AML-193 (cell line): ENCODE data around the gene LILRB5.
"Not testable (repeated sequence)": the region's sequence is repeated elsewhere in the genome, so short reads cannot be mapped to it uniquely, and the experiment has no call there.

Experiments
- DNase-seq, 2 experiments: peaks; one replicate each; lab custom pipeline; 2025; lab: John Stamatoyannopoulos, UW

The LILRB5 gene

DNA sequence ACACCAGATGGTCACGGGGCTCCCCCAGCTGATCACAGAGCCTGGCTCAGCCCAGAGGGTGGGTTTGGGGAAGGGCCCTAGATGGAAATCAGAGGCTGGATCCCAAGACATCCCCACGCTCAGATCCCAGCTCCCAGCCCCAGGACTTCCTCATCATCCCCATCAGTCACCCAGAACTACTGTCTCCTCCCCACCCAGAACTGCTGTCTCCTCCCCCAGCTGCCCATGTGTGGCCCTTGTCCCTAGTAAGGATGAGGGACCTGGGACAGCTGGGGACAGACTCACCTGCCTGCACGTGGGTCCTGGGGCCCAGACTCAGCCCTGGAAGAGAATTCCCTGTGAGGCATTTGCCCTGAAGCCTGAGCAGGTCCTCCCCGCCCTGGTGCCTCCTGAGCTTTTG lies 14.8 kb downstream of the LILRB5 start:
- not testable (repeated sequence) for DNase-seq

DNA sequence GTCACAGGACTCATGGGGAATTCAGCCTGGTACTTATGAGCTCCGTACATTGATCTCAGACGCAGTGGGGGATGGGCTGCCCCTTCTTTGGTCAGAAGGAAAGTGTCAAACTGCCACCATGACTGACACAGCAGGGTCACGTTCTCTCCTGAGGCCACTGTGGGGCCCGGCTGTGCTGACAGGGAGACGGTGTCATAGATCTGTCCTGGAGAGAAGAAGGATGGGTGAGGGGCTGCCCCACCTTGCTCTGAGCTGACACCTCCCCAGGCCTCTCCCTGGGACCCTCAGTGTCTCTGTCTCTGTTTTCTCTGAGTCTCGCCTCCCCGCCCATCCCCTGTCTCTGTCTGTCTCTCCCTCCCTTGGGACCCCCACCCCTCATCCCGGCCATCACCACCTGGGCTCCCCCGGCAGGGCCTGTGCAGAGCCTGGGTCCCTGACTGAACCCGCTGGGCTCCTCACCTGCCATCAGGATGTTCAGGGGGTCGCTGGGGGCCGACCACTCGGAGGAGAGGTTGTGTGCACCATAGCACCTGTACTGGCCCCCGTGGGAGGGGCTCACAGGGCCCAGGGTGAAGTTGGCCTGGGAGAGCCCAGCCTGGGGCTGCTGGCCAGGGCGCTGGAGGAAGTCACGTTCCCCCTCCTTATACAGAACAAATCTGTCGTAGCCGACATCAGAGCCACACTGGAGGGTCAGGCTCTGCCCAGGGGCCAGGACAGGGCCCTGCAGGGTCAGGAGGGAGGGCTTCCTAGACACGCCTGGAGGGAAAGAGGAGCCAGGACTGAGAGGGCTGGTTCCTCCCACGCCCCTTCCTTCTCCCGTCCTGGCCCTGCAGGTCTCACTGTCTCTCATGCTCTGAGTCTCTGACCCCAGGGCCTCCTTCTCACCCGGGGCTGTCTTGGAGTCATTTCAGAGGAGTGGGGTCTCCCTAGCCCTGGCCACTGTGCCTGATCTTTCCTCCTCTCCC lies 16.4 kb downstream of the LILRB5 start:
- not testable (repeated sequence) for DNase-seq

DNA sequence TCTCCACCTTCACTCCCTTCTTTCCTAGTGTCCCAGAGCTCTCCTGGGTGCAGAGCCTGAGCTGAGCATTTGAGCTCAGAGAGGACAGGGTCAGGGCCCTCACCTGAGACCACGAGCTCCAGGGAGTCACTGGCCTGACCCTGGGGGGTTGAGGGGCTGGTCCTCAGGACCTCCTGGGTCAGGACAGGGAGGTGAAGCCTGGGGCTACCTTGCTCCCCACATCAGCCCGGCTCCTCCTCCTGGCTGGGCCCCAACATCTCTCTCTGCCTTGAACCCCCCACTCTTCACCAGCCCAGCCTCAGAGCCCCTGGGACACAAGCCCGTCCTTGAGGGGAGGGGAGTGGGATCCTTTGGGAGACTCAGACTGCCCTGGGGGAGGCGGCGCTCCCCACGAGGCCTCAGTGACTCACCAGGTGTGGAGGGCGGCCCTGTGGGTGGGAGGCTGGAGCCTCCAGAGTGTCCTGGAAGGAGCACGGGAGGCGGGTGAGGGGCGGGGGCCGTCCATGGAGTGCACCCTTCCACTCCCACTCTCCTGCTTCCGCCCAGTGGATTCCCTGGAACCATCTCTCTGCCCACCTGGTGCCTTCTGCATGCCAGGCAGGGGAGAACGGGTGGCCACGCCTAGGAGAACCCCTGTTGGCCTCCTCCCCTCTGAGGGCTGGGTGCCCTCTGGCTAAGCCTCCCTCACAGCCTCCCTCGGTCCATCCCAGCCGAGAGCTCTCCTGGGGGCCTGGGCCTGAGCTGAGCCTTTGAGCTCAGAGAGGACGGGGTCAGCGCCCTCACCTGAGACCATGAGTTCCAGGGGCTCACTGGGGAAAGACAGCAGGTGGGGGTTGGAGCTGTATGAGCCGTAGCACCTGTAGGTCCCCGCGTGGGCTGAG lies 17.3 kb downstream of the LILRB5 start:
- not testable (repeated sequence) for DNase-seq

DNA sequence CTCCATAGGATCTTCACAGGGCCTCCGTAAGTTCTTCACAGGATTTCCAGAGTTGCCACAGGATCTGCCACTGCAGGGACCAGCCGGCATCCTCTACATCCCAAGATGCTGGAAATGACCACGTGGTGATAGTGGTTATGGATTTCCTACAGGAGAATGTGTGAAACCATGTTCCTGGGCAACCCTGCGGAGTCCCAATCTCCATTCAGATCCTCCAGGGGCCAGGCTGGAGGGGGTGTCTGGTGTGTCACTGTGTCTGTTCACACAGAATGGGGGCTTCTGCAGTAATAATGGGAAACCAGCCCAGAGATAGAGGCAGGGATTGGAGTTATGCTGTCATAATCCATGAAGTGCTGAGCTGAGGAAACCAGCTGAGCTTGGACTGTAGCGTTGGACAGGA lies 23.1 kb downstream of the LILRB5 start:
- no peak for DNase-seq

DNA sequence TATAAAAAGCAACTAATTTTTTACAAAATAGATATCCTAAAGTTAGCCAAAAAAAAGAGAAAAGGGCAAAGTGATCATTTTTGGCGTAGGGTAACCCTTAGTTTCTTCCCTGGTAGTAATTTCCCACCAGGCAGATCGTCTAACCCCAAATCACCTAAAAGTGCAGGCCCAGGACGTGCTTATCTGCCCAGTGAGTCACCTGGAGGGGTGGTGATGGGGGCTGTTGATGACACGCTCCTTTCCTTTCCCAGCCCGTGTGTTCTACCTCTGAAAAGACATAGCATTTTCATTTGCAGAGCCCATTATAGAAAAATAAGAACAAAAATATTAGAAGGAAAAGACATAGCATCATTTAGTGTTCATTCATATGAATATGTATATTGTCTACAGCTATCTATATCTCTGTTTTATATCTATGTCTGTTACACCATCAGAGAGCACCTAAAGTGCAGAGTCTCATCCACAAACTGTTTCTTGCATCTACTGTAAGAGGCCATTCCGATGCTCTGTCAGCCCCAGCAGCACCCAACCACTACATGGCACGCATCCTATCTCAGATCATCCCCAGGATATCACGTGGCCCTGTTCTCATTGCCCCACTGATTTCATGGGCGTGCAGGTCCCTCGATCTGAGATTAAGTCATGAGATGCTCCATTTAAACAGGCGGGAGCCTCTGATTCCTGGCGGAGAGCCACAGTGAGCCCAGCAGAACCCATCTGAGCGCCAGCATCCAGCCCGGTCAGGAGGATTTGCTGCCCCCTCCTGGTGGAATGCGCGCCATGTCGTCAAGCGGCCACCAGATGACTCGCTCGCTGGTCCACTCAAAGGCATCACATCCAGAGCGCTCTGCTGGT lies 25.8 kb downstream of the LILRB5 start:
- DNase-seq, result peak; percentile 75 to 81

DNA sequence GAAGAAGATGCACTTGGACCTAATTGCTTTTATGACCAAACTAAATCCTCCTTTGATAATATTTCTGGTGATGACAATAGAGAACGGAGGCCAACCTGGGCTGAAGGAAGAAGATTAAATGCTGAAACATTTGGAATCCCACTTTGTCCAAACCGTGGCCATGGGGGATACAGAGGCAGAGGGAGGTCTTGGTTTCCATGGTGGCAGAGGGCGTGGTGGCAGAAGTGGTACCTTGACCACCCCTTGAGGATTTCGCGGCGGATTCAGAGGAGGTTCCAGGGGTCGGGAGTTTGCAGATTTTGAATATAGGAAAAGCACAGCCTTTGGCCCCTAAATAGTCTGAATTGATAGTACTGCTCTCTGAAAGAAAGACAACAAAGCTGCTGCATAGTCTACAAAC lies 27.0 kb downstream of the LILRB5 start:
- DNase-seq, result no peak

DNA sequence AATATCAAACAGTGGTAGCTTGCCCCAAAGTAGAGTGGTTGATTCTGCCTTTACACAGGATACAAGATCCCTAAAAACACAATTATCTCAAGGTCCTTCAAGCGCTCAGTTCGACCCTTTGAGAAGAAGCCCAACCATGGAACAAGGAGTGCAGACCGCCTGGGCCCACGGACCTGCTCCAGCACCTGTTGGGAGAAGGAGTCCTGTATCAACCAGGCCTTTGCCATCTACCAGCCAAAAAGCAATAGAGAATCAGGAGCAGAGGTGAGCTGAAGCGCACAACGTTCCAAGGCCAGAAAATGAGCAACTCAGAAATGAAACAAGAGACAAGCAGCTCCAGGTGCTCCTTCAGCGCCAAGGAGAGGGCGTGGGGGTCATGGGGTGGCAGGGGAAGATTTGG lies 27.9 kb downstream of the LILRB5 start:
- no peak for DNase-seq

DNA sequence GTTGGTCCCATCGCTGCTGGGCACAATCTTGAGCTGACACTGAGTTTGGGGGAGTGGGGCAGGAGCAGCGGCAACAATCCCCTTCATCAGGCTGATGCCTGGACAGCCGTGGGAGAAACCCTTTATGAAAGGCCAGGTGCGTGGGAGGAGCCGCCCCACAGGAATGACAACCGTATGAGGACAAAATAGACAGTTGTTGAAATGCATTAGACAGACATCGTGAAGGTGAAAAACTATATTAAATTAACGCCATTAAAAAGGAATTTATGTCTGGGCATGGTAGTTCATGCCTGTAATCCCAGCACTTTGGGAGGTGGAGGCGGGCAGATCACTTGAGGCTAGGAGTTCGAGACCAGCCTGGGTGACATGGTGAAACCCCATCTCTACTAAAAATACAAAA lies 32.5 kb downstream of the LILRB5 start:
- DNase-seq, result not testable (repeated sequence)

DNA sequence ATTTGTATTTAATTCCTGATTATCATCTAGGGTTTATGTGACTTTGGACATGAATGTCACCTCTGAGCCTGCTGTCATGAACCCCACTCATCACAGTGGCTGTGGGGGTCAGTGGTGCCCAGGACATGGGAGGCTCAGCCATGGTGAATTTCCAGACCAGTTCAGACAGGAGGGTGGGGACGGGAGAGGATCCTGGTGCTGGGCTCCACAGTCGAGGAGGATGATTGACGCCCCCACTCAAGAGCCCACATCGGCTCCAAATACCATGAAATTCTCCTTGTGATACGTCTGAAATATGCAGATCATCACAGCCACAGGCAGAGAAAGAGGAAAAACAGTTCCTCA lies 33.2 kb downstream of the LILRB5 start:
- DNase-seq, result not testable (repeated sequence)

DNA sequence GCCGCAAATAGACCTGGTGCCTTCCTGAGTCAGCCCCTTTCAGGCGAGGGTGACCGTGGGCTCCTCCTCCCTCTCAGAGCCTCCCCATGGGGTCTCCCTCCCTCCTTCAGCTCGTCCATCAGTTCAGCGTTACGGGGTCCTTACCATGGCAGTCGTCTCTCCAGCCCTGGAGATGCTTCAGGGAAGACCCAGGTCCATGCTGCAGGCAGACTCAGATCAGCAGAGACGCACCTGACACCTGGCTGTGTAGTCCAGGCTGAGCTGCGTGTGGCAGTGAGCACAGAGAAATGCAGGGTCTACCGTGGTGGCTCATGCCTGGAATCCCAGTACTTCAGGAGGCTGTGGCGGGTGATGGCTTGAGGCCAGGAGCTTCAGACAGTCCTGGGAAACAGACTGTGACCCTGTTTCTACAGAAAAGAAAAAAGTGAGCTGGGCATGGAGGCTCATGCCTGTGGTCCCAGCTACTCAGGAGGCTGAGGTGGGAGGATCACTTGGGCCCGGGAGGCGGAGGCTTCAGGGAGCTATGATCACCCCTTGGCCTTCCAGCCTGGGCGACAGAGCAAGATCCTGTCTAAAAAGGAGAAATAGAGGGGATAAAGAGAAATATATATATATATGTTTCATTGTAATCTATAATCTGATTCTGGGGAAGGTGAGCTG lies 33.7 kb downstream of the LILRB5 start:
- DNase-seq, result not testable (repeated sequence)

DNA sequence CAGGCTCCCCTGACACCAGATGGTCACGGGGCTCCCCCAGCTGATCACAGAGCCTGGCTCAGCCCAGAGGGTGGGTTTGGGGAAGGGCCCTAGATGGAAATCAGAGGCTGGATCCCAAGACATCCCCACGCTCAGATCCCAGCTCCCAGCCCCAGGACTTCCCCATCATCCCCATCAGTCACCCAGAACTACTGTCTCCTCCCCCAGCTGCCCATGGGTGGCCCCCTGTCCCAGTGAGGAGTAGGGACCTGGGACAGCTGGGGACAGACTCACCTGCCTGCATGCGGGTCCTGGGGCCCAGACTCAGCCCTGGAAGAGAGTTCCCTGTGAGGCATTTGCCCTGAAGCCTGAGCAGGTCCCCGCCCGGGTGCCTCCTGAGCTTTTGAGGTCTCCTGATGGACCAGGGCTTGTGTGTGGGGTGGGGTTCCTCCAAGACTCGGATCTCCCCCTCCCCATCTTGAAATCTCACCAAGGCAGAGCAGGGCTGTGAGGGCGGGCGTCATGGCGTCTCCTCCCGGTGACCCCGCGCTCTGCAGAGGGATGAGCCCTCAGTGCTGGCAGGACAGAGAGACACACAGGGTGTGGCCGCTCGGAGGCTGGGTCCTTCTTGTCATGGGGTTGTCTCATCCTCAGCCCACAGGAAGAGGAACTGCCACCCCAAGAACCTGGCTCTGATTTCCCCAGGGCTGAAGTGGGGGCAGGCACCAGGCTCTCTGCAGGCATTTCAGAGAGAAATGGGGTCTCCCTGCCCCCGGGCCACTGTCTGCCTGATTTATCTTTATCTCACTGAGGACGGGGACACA lies 34.4 kb downstream of the LILRB5 start, which contains the start of gene LILRB3:
LILRB3 (minus strand) TSS at position 534 of the 803 bp plus-strand sequence; CDS start at position 503, 31 bp downstream.
- DNase-seq, result not testable (repeated sequence)

DNA sequence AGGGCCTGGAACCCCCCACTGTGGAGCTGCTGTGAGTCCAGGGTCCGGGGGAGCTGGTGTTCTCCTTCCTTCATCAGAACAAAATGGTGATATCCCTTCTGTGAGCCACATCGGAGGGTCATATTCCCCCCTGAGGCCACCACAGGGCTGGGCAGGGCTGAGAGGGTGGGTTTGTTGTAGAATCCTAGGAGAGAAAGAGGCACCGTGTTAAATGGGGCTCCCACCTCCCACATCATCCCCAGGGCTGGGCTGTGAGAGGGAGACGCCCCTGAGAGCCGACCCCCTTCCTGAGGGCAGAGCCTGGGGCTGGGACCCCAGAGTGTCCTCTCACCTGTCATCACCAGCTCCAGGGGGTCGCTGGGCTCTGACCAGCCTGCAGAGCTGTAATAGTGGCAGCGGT lies 35.1 kb downstream of the LILRB5 start:
- not testable (repeated sequence) for DNase-seq

DNA sequence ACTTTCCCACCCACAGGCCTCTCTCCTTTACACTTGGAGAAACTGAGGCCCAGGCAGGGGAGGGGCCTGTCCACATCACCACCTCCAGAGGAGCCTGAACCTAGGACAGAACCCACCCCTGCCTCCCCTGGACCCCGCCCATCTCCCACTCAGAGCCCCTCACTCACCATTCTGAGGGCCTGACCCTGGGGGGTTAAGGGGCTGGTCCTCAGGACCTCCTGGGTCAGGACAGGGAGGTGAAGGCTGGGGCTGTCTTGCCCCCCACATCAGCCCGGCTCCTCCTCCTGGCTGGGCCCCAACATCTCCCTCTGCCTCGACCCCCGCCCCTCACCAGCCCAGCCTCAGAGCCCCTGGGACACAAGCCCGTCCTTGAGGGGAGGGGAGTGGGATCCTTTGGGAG lies 37.4 kb downstream of the LILRB5 start:
- DNase-seq, result not testable (repeated sequence)

DNA sequence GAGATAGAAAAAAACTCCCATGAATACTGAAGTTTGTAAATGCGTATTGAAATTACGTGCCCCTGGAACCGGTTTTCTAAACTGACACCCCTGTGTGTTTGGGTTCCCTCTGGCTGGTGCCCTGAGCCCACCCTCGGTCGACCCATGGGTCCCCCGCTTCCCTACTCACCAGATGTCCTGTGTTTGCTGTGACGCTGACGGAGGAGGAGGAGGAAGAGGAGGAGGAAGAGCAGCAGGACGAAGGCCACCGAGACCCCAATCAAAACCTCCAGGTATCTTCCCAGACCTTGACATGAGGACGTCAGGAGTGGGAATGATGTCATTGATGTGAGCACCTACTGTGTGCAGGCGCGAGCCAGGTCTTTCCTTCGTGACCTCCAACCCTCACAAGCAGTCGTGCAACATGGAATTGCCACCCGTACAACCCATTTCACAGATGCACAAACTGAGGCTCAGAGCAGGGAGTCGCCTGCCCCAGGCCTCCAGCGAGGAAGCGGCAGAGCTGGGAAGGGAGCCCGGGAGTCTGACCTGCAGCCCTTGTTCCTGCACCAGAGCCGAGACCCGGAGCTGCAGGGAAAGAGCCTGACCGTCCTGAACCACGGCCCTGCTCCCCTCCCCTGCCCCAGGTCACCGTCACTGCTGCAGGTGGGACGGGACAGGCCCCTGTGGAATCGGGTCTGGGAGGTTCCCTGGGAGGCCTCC lies 38.0 kb downstream of the LILRB5 start:
- DNase-seq, result no peak

DNA sequence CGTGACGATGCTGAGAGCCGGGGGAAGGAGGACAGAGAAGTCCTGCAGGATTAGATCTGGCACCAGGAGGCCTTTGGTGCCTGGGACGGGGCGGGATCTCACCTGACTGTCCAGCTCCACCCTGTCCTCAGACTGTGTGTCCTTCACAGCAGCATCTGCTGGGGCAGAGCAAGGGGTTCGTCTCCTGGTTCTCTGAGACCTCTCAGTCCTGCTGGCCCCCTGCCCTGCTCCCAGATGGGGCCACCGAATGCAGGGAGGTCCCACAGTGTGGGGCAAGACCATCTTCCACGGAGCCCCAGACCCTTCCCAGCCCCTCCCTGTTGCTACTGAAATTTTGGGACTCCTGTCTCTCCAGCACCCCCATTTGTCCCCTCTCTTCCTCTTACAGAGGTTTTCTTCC lies 38.8 kb downstream of the LILRB5 start:
- no peak for DNase-seq

DNA sequence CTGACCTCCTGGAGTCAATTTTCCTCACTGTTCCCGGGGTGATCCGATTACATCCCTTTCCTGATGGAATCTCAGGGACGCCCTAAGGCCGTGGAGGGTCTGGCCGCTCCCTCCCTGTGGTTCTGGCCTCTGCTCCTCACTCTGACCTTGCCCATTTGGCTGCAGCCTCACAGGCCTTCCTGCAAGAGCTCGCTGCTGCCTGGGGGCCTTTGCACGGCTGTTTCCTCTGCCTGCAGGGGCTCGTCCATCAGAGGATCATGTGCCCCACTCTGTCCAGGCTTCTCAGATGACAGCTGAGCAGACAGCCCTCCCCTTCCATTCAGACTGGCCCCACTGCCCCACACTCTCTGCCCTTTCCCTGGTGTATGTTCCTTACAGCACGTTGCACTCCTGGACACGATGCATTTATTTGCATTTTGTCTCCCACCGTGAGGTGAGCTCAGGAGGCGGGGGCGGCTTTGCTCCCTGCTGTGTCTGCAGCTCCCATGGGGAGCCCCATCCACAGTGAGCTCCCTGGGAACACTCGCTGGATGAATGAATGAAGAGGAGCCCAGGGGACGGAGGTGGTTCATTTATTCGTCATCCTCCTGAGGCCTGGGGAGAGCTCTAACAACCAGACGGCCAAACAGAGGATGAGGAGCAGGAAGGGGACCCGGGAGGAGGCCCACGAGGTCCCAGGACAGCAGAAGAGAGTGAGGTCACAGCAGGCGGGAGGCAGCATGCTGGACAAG lies 39.4 kb downstream of the LILRB5 start:
- DNase-seq, result not testable (repeated sequence)

DNA sequence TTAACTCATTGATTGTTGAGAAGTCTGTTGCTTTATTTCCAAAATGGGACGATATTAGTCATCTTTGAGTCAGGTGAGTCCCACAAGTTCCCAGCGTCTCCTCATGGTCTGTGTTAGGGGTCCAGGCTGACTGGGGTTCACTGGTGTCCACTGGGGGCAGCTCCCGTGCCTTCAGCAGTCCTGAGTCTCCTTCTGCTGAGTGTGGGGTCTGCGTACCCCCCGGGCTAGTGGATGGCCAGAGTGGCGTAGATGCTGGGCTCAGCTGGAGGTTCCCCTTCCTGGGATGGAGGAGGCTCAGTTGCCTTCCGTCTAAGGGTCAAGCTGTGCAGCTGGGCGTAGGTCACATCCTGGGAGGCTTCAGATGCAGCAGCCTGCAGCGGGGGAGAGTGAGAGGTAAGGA lies 40.2 kb downstream of the LILRB5 start:
- DNase-seq, result no peak

DNA sequence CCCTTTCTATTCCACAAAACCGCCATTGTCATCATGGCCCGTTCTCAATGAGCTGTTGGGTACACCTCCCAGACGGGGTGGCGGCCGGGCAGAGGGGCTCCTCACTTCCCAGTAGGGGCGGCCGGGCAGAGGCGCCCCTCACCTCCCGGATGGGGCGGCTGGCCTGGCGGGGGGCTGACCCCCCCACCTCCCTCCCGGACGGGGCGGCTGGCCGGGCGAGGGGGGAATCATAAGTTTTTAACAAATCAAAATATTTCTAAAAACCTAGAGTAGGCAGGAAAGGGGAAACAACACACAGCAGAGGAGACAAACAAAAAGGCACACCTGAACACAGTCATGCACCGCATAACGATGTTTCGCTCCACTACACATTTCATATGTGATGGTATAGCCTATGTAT lies 42.3 kb downstream of the LILRB5 start:
- not testable (repeated sequence) for DNase-seq

DNA sequence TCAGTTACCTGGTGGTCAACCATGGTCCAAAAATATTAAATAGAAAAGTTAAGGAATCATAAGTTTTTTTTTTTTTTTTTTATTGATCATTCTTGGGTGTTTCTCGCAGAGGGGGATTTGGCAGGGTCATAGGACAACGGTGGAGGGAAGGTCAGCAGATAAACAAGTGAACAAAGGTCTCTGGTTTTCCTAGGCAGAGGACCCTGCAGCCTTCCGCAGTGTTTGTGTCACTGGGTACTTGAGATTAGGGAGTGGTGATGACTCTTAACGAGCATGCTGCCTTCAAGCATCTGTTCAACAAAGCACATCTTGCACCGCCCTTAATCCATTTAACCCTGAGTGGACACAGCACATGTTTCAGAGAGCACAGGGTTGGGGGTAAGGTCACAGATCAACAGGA lies 42.9 kb downstream of the LILRB5 start:
- not testable (repeated sequence) for DNase-seq
